ENCODE measurements around the gene ODAD3.
"Not testable (repeated sequence)": the region's sequence is repeated elsewhere in the genome, so short reads cannot be mapped to it uniquely, and the experiment has no call there.

ODAD3 gene

GRCh38 chr19:11446271-11446651 is 11.3 kb upstream of the ODAD3 start:
- no peak for TF ChIP-seq CTCF (IDR thresholded peaks at IDR 0.05; ENCODE audit: borderline replicate concordance, insufficient read depth, low read depth, low read length)
- no peak overlapping the region for H3K4me3 ChIP-seq (ENCODE audit: low read depth, low read length)

DNA sequence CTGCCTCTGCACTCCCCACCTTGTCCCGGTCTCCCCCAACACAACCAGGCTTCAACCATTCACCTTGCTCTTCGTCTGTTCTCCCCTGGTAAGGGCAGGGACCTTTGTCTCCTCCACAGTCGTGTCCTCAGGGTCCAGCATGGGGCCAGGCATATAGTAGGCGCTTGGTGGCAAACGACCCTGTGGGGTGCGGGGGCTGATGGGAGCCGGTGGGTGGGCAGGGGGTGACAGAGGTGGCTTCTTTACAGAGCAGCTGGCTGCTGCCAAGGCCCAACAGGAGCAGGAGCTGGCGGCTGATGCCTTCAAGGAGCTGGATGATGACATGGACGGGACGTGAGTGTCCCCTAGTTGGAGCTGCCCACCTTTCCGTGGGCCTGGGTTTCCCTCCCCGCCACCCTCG is 10.2 kb upstream of the ODAD3 start:
- TF ChIP-seq CTCF (IDR thresholded peaks at IDR 0.05; ENCODE audit: borderline replicate concordance, insufficient read depth, low read depth, low read length) = no peak
- no peak overlapping the region for H3K4me3 ChIP-seq (ENCODE audit: low read depth, low read length)

- TF ChIP-seq CTCF (IDR thresholded peaks at IDR 0.05; ENCODE audit: borderline replicate concordance, insufficient read depth, low read depth, low read length) = no peak
- H3K4me3 ChIP-seq (ENCODE audit: low read depth, low read length) = no peak overlapping the region
Measured at GRCh38 chr19:11444059-11444458, 9.1 kb upstream of the ODAD3 start.

DNA sequence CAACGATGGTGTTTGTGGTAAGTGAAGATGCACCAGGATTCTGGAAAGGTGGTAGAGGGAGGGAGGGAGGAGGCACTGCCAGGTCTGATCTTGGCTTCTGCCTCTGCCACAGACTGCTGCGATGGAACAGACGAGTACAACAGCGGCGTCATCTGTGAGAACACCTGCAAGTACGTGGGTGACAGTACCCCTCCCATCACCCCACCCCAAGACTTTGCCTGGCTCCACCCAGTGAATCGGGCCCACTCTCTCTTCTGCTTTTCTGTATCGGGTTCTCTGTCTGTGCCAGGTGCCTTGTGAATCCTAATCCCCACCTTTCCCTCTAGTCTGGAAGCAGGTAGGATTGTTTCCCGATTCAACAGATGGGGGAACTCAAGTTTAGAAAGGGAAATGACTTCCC is 3.0 kb upstream of the ODAD3 start:
- no peak for TF ChIP-seq CTCF (IDR thresholded peaks at IDR 0.05; ENCODE audit: borderline replicate concordance, insufficient read depth, low read depth, low read length)
- H3K4me3 ChIP-seq (ENCODE audit: low read depth, low read length) = no peak overlapping the region

DNA sequence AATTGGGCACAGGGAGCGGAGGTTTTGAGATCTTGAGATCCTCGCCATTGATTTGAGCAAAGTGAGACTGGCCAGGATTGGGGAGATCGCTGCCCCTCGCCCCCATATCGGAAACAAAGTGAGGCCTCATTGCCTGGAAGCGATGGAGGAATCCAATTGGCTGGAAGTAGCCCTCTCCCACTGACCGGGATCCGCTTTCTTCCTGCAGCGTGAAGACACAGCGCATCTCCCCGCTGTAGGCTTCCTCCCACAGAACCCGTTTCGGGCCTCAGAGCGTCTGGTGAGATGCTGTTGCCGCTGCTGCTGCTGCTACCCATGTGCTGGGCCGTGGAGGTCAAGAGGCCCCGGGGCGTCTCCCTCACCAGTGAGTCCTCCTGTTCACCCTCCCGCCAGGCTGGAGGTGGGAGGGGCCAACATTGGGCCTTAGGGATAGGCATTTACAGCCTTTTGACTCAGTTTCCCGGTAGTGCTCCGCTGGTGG is 952 bp upstream of the ODAD3 start:
- TF ChIP-seq CTCF (IDR thresholded peaks at IDR 0.05; ENCODE audit: borderline replicate concordance, insufficient read depth, low read depth, low read length) = no peak
- H3K4me3 ChIP-seq (ENCODE audit: low read depth, low read length) = peak overlapping the region; percentile 96

- TF ChIP-seq CTCF (IDR thresholded peaks at IDR 0.05; ENCODE audit: borderline replicate concordance, insufficient read depth, low read depth, low read length) = no peak
- H3K4me3 ChIP-seq (ENCODE audit: low read depth, low read length) = peak overlapping the region; percentile 49
Measured at GRCh38 chr19:11434703-11435056, 241 bp downstream of the ODAD3 start.

GRCh38 chr19:11433526-11433925 is 1.4 kb downstream of the ODAD3 start:
- not testable (repeated sequence) for H3K4me3 ChIP-seq (ENCODE audit: low read depth, low read length)

DNA sequence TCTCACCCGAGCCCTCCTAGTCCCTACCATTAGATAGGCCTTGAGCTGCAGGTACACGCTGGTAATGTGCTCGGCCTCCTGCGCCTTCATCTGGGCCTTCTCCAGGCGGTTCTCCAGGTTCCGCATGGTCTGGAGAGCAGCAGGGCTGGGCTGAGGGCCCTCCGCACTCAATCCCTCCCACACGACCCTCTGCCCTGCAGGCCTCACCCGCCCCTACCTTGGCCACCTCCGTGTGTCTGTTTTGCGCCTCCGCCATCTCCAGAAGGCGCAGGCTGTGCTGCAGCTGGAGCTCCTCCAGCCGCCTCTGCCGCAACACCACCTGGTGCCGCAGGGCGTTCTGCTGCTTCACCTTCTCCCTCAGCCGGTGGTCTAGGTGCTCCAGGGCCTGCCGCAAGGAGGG is 8.3 kb downstream of the ODAD3 start:
- H3K4me3 ChIP-seq (ENCODE audit: low read depth, low read length) = no peak overlapping the region
- TF ChIP-seq CTCF (IDR thresholded peaks at IDR 0.05; ENCODE audit: borderline replicate concordance, insufficient read depth, low read depth, low read length) = no peak
